K562 (cell line): ENCODE measurements around the gene ADIPOR1. TPM values are rescaled to one million over a fixed set of nuclear protein-coding genes. Genes with fewer than 3 reads are reported as not detected.

ENCODE experiments used
- ARID1B ChIP-seq: fragments of 450-650 bp; IDR thresholded peaks from 2 replicates; pipeline ENCODE4 v1.6.1; 2016; ENCODE audit warnings: antibody characterized with exemption, mild to moderate bottlenecking, inconsistent platforms
- ASH1L ChIP-seq: fragments of 450-650 bp; IDR thresholded peaks from 2 replicates; pipeline ENCODE4 v1.6.1; 2018; ENCODE audit warnings: borderline replicate concordance, mild to moderate bottlenecking, low read depth; ENCODE audit not compliant: partially characterized antibody
- ATF3 ChIP-seq, 2 experiments: fragments of 450-650 bp in 1 of 2; sonication (generic) in 1 of 2; formaldehyde crosslinking in 1 of 2; IDR thresholded peaks in 1 of 2; conservative IDR thresholded peaks in 1 of 2; 2 replicates each; pipeline versions ENCODE4 v1.6.1 to v1.8.1; 2016 to 2023; ENCODE audit warnings: mild to moderate bottlenecking in 2 of 2, moderate library complexity in 2 of 2, inconsistent platforms in 1 of 2, missing genetic modification reagents in 1 of 2
- CBX3 ChIP-seq, 2 experiments: IDR thresholded peaks; 1 replicate in 1 of 2; 2 replicates in 1 of 2; pipeline ENCODE4 v1.6.1; 2012; ENCODE audit warnings: inconsistent platforms in 2 of 2, low read length in 2 of 2, borderline replicate concordance in 1 of 2, control low read depth in 1 of 2
- CEBPG ChIP-seq, 3 experiments: fragments of 200-800 bp in 1 of 3; sonication (Bioruptor generic) in 1 of 3; sonication (generic) in 1 of 3; formaldehyde crosslinking in 1 of 3; IDR thresholded peaks in 2 of 3; conservative IDR thresholded peaks in 1 of 3; 2 replicates each; pipeline versions ENCODE4 v1.6.1 to v1.8.0; 2016 to 2022; ENCODE audit warnings: missing compliant biosample characterization in 2 of 3, missing genetic modification characterization in 2 of 3, mild to moderate bottlenecking in 1 of 3, missing genetic modification reagents in 1 of 3
- FOSL1 ChIP-seq: fragments of 200-800 bp; sonication (Bioruptor generic); conservative IDR thresholded peaks from 2 replicates; pipeline ENCODE4 v1.6.1; 2016; ENCODE audit warnings: missing genetic modification characterization, missing compliant biosample characterization
- GATA2 ChIP-seq: sonication (generic); formaldehyde crosslinking; IDR thresholded peaks from 2 replicates; pipeline ENCODE4 v1.4.0; 2020; ENCODE audit warnings: mild to moderate bottlenecking, missing genetic modification reagents
- JUN ChIP-seq, 2 experiments: sonication (generic) in 1 of 2; formaldehyde crosslinking in 1 of 2; IDR thresholded peaks; 2 replicates each; pipeline versions ENCODE4 v1.6.1 to v1.8.0; 2012 to 2022; ENCODE audit warnings: borderline replicate concordance in 2 of 2, mild to moderate bottlenecking in 2 of 2, improper control_type of control experiment in 1 of 2, low read depth in 1 of 2, low read length in 1 of 2, missing genetic modification reagents in 1 of 2
- JUND ChIP-seq, 2 experiments: IDR thresholded peaks; 2 replicates in 1 of 2; 3 replicates in 1 of 2; pipeline ENCODE4 v1.6.1; 2011; ENCODE audit warnings: borderline replicate concordance in 2 of 2, low read depth in 2 of 2, low read length in 2 of 2, improper control_type of control experiment in 1 of 2, missing biosample characterization in 1 of 2, missing genetic modification characterization in 1 of 2, missing genetic modification reagents in 1 of 2
- NFE2 ChIP-seq: IDR thresholded peaks from 2 replicates; pipeline ENCODE4 v1.6.1; 2014; ENCODE audit warnings: antibody characterized with exemption, low read depth
- SRF ChIP-seq, 2 experiments: fragments of 250-450, 450-650 bp in 1 of 2; sonication (Bioruptor Pico) in 1 of 2; sonication (generic) in 1 of 2; formaldehyde crosslinking; IDR thresholded peaks; 2 replicates each; pipeline versions ENCODE4 v1.5.0 to v1.5.1; 2020 to 2022; ENCODE audit warnings: mild to moderate bottlenecking in 1 of 2, missing genetic modification reagents in 1 of 2
- TBP ChIP-seq: optimal IDR thresholded peaks from 2 replicates; pipeline ENCODE3; 2011; ENCODE audit warnings: low read depth, low read length, improper control_type of control experiment
- TEAD4 ChIP-seq, 2 experiments: sonication (generic) in 1 of 2; formaldehyde crosslinking in 1 of 2; IDR thresholded peaks; 2 replicates each; pipeline versions ENCODE4 v1.6.1 to v1.8.0; 2012 to 2022; ENCODE audit warnings: borderline replicate concordance in 1 of 2, inconsistent platforms in 1 of 2, low read length in 1 of 2, mild to moderate bottlenecking in 1 of 2, missing genetic modification reagents in 1 of 2
- ZFP36 ChIP-seq: fragments of 150-350 bp; IDR thresholded peaks from 2 replicates; pipeline ENCODE4 v1.6.1; 2018; ENCODE audit warnings: low read length, low read depth; ENCODE audit not compliant: partially characterized antibody
- ZFX ChIP-seq: sonication (generic); formaldehyde crosslinking; IDR thresholded peaks from 2 replicates; pipeline ENCODE4 v1.8.0; 2022; ENCODE audit warnings: mild to moderate bottlenecking, missing genetic modification reagents, moderate library complexity
- polyA plus RNA-seq, 8 experiments: library from polyadenylated mRNA; depleted of rRNA in 4 of 8; stranded (reverse) in 5 of 8; unstranded in 3 of 8; fragments of >200 nt; fragmentation: Nextera tagmentation in 2 of 8; fragmentation: Illumina TruSeq in 1 of 8; extraction: Ambion mirVana in 2 of 8; extraction: Trizol in 1 of 8; gene quantifications; 2 replicates each; pipeline versions ENCODE4 v1.2.1 to v1.2.3, GENCODE V29; 2011 to 2014; ENCODE audit warnings: inconsistent platforms in 1 of 8, missing spikeins in 1 of 8
- total RNA-seq, 7 experiments: library from RNA; depleted of rRNA in 6 of 7; stranded (reverse); fragments of >200 nt in 6 of 7; fragmentation: Illumina TruSeq in 2 of 7; extraction: Trizol in 2 of 7; gene quantifications; 2 replicates each; pipeline versions ENCODE4 v1.2.1 to v1.2.3, GENCODE V29; 2011 to 2021; ENCODE audit warnings: low replicate concordance in 1 of 7

ADIPOR1 gene
- total and polyA plus RNA-seq, 9 of the 15 experiments (the other 6 are each of a cell fraction or from before 2014, with no cell fraction given): 29.0 to 217 (median 100) TPM

- TF ChIP-seq ATF3 (IDR thresholded peaks at IDR 0.05) (peak; percentile 82), ATF3 (CRISPR knock-in tag; conservative IDR thresholded peaks at IDR 0.05) (no peak), NFE2 (peak; percentile 42; the same call in 1 of the 2 replicates), SRF (CRISPR knock-in tag; IDR thresholded peaks at IDR 0.05) (no peak), TBP (peak; percentile 16), GATA2 (0 out of 2 replicates have a peak, but pooled peaks have one; percentile 15), JUND (IDR thresholded peaks at IDR 0.05; ENCODE audit: borderline replicate concordance, low read depth, low read length) (peak; percentile 78; the same call in 1 of the 2 replicates), JUND (tag; IDR thresholded peaks at IDR 0.05; ENCODE audit: borderline replicate concordance, low read depth, low read length) (peak; percentile 88), CBX3 (IDR thresholded peaks at IDR 0.05; ENCODE audit: borderline replicate concordance in 1 of 2, low read length in 2 of 2) (no peak), TEAD4 (IDR thresholded peaks at IDR 0.05; ENCODE audit: low read length) (peak; percentile 82), TEAD4 (CRISPR knock-in tag; IDR thresholded peaks at IDR 0.05; ENCODE audit: borderline replicate concordance) (no peak), CEBPG (CRISPR knock-in tag; IDR thresholded peaks at IDR 0.05) (peak; percentile 60; the same call in 1 of the 2 replicates), CEBPG (tag; conservative IDR thresholded peaks at IDR 0.05 in 1 of 2, IDR thresholded peaks at IDR 0.05 in 1 of 2) (peak; percentile 13 to 61; a peak in 2 of 4 replicates), FOSL1 (tag) (peak; percentile 83), ZFX (CRISPR knock-in tag) (0 out of 2 replicates have a peak, but pooled peaks have one; percentile 5), ZFP36 (no peak), ARID1B (peak; percentile 54), ASH1L (no peak), JUN (IDR thresholded peaks at IDR 0.05; ENCODE audit: borderline replicate concordance, low read depth, low read length) (0 out of 2 replicates have a peak, but pooled peaks have one; percentile 46), JUN (CRISPR knock-in tag; IDR thresholded peaks at IDR 0.05; ENCODE audit: borderline replicate concordance) (no peak)
Measured at GRCh38 chr1:202959276-202959620, 1.1 kb upstream of the ADIPOR1 start (continued).
